ENCODE measurements around the gene COMT.

COMT gene

DNA sequence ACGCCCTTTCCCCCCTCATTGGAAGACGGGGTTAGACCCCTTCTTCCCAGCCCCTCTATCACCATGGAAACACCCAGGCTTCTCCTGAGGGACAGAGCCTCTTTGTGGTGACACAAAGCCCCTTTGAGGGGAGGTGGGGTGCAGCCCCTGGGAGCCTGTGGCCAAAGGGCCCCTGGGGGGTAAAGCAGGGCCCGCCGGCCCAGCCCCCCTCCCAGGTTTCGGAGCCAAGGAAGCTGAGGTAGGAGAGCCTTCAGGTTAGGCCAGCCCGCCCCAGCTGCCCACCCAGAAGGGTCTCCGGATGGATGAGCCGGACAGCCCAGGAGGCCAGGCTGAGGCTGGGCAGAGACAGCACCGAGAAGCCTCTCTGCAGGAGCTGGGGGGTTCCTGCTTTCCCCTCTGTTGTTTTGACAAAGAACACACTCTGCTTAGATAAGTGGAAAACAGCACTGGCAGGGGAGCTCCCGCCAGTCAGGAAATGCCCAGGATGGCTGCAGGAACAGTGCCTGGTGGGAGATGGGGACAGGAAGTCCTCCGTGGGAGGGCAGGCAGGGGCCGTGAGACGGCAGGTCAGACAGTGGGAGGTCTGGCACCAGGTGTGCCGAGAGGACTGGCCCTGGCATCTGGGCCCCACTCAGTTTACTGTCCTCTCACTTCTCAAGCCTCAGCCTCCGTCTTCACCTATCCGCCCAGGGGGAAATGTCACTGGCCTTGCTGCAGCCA lies 56.8 kb downstream of the COMT start:
- in situ Hi-C loops (cut with HindIII; ENCODE audit: low pct_ligation_motif_present, low pct_unique_long_range_greater_than_20kb, low sequenced_read_pairs): no loop called here
- DNase-seq: no peak

DNA sequence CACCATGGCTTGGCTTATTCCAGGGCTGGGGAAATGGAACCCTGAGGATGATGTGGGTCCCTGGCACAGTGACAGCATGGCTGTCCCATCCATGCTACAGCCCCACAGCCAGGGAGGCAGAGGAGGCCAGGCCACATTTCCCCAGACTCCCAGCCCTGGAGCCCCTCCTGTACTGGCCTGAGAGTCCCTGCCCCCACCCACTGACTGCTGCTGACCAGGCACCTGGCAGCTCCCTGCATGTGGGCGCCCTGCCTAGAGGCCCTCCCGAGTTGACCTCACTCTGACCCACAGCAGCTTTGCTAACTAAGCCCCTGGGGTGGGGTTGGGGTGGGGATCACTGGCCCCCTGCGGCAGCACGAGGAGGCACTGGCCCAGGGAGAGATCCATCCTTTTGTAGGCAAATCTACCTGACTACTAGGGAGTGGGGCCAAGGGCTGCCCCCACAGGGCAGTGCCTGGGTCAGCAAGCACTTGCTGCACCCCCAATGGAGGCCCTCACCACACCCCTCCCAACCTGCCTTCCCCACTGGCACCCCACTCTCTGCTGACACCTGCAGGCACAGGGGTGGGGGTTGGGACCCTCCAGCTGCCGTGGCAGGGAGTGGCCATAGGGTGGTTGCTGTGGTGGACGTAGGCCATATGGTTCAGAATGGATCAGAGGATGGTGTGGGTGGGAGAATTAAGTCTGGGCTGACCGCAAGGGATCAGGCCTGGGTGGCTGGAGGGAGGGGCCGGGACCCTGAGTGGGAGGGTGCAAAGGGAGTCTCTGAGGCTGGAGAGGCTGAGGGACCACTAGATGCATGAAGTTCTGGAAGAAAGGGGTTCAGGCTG lies 57.6 kb downstream of the COMT start:
- in situ Hi-C loops (cut with HindIII; ENCODE audit: low pct_ligation_motif_present, low pct_unique_long_range_greater_than_20kb, low sequenced_read_pairs): no loop called here
- no peak for DNase-seq

DNA sequence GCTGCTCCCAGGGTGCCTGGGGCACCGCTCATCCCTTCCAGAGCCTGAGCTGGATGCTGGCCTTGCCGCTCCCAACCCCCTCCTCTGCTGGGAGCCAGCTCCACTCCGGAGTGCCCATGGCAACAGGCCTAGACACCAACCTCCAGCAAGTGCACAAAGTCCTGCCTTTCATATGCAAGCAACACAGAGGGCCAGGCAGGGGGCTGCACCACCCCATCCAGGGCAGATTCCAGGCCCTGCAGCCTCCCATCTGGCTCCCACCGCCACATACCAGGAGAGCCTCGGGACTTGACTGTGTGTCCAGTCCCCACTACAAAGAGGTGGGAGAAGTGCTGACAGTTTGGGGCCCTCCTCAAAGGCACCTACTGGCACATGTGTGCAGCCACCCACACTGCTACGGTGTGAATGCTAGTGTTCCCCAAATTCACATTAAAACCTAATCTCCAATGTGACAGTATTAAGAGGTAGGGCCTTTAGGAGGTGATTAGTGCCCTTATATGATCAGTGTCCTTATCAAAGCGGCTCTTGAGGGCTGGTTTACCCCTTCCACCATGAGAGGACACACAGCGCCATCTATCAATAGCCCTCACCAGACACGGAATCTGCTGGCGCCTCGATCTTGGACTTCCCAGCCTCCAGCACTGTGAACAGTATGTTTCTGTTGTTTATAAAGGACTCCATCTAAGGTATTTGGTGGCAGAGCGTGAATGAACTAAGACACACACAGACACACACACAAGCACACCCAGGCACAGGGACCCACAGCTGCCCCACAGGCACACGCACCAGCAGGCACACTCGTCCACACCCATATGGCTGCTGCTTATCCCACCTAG lies 58.9 kb downstream of the COMT start:
- in situ Hi-C loops (cut with HindIII; ENCODE audit: low pct_ligation_motif_present, low pct_unique_long_range_greater_than_20kb, low sequenced_read_pairs): no loop called here
- no peak for DNase-seq

DNA sequence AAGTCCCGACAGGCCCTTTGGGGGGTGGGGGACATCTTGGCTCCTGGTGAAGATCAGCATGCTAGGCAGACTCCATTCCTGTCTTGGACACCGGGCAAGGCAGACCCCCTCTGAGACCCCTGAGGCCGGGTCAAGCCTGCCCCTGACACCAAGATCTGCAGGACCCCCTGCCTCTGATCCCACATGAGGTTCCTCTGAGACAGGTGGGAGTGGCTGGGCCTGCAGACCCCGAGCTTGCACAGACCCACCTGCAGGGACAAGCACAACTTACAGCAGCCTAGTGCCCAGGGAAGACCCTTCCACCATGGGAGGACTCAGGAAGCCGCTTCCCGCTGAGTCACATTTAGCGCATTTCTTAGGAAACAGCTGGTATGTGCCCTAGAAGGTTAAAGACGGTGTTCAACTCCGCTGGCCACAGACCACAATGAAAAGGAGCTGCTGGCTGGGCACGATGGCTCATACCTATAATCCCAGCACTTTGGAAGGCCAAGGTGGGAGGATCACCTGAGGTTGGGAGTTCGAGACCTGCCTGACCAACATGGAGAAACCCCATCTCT lies 59.6 kb downstream of the COMT start:
- in situ Hi-C loops (cut with HindIII; ENCODE audit: low pct_ligation_motif_present, low pct_unique_long_range_greater_than_20kb, low sequenced_read_pairs): no loop called here
- DNase-seq: no peak

DNA sequence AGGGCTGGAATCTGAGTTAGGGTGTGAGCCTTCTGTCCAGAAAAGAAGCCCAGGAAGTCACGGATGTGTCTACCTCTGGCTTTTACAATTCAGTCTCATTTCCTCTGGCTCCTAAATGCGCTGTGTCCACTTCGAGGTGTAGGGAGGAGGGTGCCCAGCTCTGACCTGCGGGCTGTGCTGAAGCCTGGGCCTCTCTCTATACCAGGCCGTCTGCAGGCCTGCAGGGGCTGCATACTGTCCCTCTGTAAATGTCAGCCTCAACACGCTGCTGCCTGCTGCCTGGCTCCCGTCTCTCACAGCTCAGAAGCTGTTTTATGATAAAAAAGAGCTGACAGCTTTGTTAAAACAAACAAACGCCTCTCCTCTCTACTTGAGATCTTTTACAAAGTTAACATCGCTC lies 60.6 kb downstream of the COMT start:
- DNase-seq: no peak

DNA sequence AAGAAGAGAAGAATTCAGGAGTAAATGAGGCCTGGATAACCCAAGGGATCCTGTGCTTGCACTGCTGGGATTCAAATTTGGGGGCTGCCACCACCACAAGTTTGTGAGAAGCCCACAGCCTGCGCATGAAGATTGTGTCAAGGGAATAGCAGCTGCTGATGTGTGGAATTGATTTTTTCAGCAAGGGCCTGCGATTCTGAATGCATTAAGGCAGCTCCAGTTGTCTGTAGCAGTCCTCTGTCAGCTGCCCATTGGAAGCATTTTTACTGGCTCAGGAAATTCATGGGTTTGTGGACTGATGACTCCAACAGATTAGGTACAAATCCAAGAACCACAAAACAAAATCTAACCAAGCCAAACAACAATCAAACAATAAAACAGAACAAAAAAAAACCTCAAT lies 61.1 kb downstream of the COMT start:
- DNase-seq: no peak

More for the DNA sequence above, 60.6 kb downstream of the COMT start:
- in situ Hi-C loops (cut with HindIII; ENCODE audit: low pct_ligation_motif_present, low pct_unique_long_range_greater_than_20kb, low sequenced_read_pairs): no loop called here

DNA sequence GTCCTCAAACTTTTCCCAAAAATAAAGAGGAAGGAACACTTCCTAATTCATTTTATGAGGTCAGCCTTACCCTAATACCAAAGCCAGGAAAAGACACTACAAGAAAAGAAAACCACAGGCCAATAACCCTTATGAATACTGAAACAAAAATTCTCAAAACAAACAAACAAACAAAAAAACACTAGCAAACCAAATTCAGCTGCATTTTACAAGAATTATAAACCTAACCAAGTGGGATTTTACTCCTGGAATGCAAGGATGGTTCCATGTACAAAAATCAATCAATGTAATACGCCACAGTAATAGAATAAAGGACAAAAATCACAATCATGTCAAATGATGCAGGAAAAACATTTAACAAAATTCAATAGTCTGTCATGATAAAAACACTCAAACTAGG lies 61.7 kb downstream of the COMT start:
- in situ Hi-C loops (cut with HindIII; ENCODE audit: low pct_ligation_motif_present, low pct_unique_long_range_greater_than_20kb, low sequenced_read_pairs): no loop called here
- DNase-seq: no peak

More for the DNA sequence above, 61.1 kb downstream of the COMT start:
- in situ Hi-C loops (cut with HindIII; ENCODE audit: low pct_ligation_motif_present, low pct_unique_long_range_greater_than_20kb, low sequenced_read_pairs): no loop called here

DNA sequence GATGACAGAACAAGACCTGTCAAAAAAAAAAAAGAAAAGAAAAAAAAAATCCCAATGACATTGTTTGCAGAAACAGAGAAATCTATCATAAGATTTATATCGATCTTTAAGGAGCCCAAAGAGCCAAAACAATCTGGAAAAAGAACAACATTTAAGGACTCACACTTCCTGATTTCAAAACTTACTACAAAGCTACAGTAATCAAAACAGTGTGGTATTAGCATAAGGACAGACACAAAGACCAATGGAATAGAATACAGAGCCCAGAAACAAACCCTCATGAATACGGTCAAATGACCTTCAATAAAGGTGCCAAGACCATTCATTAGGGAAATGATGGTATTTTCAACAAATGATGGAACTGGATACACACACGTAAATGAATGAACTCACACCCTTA lies 62.9 kb downstream of the COMT start:
- in situ Hi-C loops (cut with HindIII; ENCODE audit: low pct_ligation_motif_present, low pct_unique_long_range_greater_than_20kb, low sequenced_read_pairs): no loop called here
- no peak for DNase-seq

DNA sequence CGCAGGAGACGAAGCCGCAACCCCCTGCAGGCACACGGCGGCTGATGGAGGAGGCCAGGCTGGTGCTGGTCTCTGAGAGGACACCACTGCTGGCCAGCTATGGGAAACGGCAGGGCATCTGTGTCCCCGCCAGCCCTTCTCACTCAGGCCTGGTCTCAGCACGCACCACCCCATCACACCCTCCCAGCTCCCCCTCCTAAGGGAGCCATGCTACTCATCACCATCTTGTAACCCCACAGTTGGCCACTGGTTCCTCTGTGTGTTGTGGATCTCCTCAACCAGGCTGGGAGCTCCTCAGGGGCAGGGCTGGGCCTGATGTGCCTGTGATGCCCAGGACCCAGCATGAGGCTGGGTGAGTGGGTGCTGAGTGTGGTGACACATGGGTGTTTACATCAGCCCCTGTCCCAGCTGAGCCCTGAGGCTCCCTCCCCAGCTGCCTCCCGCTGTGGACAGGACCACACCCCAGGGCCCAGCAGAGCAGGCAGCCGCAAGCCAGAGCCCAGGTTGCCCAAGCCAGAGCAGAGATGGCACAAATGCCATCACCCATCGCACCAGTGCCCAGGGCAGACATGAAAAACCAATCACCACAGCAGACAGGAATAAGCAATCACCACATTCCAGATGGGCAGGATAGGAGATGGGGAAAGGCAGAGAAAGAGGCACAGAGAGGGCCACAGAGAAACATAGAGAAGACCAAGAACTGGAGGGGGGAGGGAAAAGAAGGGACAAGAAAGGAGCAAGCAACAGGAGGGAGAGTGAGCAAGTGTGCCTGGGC lies 66.8 kb downstream of the COMT start:
- in situ Hi-C loops (cut with HindIII; ENCODE audit: low pct_ligation_motif_present, low pct_unique_long_range_greater_than_20kb, low sequenced_read_pairs): no loop called here
- DNase-seq: no peak

DNA sequence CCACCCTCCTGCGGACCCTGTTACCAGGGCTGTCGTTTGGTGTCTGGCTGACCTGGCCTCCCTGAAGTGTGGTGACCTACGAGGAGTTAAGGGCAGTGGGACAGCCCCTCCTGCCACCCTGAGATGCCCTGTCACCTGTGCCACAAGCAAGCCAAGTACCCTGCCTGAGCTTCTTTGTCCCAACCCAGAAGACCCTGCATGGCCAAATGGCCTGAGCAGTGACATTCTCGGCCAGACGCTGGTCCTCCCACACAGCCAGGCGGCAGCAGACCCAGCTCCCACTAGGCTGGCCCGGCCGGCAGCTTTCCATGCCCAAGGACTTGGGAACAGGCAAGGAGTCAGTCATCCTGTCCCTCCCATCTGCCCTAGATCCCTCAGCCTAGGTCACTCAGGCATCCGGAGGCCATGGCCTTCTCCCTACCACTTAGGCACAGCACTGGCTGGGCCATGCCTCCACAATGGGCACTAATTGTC lies 67.5 kb downstream of the COMT start:
- DNase-seq: no peak
- in situ Hi-C loops (cut with HindIII; ENCODE audit: low pct_ligation_motif_present, low pct_unique_long_range_greater_than_20kb, low sequenced_read_pairs): no loop called here

DNA sequence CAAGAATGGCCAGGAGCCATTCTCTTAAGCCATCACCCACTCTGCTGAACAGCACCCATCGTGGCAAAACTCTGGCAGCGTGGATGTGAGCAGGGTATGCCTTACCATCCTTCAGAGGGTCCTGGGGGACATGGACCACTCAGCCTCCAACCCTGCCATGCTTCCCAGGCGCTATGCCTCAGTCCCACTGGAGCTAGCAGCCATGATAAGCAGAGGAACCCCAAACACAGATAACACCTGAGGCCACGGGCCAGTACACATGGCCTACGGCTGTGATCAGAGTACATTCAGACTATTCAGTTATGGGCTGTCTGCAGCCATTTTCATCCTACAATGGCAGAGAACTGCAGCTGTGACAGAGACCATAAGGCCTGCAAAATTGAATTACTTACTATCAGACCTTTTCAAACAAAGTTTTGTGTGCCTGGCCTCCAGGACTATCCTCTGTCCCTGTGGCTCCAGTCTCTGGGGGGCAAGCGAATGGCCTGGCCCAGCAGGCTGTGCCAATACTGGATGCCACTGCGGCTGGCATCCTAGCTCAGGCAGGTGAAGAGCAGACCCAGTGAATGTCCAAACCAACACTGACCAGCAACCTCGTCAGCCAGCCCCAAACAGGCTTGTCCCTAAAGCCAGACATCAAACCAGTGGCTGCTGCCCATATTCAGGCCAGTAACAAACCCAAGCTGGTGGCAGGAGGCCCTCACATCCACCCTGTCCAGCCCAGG lies 68.2 kb downstream of the COMT start:
- no peak for DNase-seq
- in situ Hi-C loops (cut with HindIII; ENCODE audit: low pct_ligation_motif_present, low pct_unique_long_range_greater_than_20kb, low sequenced_read_pairs): no loop called here

DNA sequence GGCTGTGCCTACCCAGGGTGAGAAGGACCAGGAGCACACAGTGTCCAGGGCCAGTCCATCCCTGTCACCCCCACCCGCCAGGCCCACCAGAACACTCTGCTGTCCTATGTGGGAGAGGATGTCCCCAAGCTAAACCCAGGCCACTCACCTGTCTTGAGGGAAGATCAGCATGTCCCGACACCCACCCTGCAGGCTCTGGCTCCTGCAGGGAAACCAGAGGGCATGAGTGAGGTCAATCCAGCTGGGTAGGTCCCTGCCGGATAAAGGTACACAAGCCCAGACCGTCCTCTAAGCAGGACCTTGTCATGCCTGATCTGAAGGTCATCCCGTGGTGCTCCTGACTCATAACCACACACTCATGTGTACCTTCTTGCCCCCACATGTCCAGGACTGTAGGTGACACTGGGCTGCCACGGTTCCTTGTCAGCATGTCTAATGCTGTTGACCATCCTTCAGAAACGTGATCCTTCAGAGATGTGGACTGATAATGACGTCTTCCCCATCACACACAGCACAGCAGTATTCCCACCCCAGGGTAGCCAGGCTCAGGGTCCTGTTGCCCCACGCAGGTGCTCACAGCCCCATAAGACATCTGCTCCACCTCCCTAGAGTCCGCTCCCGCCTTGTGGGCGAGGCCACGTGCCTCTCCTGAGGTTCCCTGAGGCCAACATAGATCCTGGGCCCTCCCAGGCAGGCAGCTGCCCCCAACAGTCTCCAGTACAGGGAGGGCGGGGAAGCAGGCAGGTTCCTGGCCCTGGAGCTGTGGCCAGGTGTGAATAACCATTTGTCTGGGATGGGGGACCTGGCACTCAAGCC lies 68.9 kb downstream of the COMT start:
- DNase-seq: no peak
- in situ Hi-C loops (cut with HindIII; ENCODE audit: low pct_ligation_motif_present, low pct_unique_long_range_greater_than_20kb, low sequenced_read_pairs): no loop called here

DNA sequence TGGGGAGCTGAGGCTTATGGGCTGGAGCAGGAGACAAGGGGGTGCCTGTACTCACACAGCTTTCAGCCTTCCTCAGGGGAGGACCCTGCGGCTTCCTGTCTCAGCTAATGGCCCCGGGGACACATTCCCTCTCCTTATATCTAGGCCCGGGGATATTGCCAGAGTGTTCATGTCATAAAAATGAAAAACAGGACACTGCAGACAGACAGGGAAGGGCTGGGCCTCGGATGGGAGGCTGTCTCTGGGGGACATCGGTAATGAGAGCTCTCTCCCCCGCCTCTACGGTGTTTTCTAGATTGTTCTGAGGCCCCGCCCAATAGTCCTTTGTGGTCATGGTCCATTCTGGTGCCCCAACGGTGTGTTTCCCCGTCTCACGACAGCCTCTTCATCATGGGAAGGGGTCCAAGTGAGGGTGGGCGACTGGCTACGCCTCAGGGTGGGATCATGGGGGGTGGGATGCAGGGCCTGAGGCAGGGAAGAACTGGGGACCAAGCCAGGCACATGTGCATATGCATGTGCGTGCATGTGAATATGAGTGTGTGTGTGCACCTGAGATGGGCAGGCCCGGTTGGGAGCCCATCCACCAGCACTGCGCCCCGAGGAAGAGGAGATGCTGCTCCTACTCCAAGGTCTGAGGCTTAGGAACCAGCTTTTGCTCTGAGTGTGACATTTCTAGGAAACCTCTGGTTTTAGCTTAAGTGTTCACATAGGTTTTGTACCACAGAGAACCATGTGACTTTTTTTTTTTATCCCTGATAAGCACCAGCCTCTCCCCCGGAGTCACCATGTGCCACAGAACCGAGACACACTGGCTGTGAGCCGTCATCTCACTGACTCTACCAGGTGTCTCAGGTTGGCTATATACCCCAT lies 69.8 kb downstream of the COMT start:
- no peak for DNase-seq
- in situ Hi-C loops (cut with HindIII; ENCODE audit: low pct_ligation_motif_present, low pct_unique_long_range_greater_than_20kb, low sequenced_read_pairs): no loop called here

DNA sequence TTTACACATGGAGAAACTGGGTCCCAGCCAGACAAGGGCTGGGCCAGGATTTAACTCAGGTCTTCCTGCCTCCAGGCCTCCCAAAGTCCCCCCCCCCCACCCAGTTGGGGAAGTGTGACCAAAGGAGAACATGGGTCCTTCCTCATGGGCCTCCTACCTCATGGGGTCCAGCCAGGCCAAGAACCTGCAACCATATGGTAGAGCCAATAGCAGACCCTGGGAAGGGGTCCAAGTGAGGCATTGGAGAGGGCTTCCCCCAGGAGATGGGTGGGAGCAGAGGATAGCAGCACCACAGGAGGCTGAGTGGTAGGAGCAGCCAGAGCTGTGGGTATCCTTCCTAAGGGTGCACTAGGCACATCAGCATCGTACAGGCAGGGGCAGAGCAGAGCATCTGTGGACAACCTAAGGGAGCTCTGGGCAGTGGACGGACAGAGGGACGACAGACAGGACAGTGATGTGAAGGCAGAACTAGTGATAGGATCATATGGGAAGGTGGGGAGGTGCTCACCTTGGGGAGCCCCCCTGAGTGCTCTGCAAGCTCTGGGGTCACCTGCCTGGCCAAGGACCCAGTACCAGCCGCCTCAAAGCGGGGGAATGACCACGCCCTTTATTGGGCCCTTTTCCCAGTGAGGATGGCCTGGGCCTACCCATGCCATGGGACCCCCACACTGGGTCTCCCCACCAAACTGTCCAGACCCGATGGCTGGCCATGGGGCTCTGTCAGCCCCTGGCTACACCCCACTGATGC lies 70.6 kb downstream of the COMT start:
- in situ Hi-C loops (cut with HindIII; ENCODE audit: low pct_ligation_motif_present, low pct_unique_long_range_greater_than_20kb, low sequenced_read_pairs): no loop called here
- no peak for DNase-seq

DNA sequence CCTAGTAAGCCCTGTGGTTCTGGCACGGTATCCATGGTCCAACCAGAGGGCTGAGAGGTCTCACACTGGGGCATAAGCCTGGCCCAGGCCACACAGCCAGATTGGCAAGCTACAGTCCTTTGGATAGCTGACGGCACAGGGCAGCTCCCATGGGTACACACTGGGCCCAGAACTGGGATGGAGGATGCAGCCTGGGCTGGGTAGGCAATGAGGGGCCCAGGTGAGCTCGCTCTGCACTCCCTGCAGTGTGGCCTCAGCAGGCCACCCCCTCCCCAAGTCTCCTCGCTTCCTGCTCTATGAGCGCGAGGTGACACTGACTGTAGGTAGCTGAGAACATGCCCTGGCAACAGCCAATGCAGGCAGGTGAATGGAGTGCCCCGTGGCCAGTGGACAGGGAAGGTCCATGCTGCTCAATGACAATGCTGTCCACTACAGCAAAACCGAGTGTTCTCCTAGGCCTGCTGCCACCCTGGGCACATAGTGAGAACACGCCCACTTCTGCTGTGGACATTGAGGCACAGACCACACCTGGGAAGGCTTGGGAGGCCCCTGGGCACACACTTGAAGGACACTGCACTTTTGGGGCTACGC lies 71.3 kb downstream of the COMT start:
- in situ Hi-C loops (cut with HindIII; ENCODE audit: low pct_ligation_motif_present, low pct_unique_long_range_greater_than_20kb, low sequenced_read_pairs): no loop called here
- no peak for DNase-seq
